Activated CD8-positive, alpha-beta memory T cell treated with anti-CD3 and anti-CD28 coated beads for 48 hours (primary cell): ENCODE measurements around the gene SREBF1.

Source experiments
- DNase-seq, 3 experiments: peaks; one replicate each; pipeline ENCODE4 v3.0.0-alpha.2; 2020; ENCODE audit warnings: low read depth in 2 of 3, low spot score in 2 of 3

SREBF1 gene

DNA sequence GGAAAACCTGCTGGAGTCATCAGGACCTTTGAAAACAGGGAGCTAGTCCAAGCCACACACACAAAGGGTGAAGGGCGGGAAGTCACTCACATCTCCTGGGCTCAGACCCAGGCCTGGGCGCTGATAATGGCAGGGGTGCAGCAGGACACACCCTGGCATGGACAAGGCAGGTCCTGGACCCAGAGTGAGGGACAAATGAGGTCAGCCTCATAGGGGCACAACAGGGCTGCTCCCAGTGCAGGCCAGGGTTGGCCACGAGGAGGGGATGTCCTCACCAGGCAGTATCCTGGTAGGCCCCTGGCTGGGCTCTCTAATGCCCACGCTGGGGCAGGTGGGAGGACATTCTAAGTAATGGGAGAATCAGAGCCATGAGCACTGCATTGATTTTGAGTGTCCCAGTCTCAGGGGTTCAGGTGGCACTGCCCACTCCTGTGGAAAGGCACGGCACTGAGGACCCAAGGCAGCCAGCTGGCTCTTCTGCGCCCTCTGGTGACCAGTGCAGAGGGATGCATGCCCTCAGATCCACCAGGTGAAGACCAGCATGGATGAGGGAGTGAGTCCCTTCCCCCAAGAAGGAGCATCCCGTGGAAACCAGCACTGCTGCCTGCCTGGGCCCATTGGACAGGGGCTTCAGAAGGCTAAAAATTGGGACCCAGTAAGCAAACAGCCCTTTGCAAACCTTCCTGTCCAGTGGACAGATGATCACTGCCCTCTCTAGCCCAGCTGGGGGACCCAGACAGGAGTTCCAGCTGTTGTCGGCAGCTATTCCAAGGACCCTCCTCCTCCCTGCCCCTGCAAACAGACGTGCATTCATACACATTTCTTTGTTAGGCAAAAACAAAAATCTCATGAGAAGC lies 23.4 kb upstream of the SREBF1 start:
- no peak for DNase-seq

DNA sequence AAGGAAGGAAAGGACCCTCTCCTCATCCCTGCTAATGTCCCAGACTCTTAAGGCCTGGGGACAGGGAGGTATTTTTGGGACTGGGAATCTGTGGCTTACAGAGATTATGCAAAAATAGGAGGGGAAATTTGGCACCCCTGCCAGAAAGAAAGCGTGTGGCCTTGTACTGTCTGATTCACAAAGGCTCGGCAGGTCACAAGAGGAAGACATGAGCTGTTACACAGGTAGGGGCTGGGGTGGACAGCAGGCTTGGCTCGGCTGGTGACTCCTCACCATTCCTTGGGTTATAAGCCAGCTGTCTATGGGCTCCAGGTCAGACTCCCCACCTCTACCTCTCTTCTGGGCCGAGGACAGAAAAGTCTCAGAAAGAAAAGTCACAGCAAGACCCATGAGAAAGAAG lies 20.7 kb upstream of the SREBF1 start:
- no peak for DNase-seq

DNA sequence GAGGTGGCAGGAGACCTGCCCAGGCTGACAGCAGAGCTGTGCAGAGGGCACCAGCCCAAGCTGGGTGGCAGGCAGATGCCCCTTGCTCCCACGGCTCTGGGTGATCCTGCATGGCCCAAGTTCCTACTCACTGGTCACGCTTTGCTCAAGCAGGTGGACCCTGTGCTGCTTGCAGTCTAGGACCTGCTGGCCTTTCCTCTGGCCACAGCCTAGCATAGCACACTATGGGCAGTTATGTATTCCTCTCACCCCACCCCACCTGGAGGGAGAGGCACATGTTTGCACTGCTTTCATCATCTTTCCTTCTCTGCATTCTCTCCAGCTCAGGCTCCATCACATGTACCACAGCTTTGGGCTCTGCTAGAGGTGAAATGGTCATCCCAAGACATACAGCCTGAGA lies 19.6 kb upstream of the SREBF1 start:
- no peak for DNase-seq

DNA sequence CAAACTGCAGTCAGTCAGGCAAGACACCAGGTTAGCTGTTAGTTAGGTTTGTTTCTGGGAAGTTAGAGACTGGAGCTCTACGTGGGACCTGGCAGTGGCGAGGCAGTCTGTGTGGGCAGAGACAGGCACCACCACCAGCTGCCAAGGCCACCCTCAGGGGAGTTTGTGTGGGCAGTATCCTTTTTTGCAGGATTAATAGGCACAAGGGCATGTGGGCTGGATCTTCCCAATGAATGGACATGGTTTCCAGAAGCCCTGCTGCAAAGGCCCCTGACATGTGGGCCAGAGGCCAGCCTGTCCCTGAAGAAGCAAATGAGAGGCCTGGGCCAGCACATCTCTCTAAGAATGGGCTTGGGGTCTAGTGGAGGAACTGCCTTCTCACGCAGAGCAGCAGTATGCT lies 19.2 kb upstream of the SREBF1 start:
- no peak for DNase-seq

DNA sequence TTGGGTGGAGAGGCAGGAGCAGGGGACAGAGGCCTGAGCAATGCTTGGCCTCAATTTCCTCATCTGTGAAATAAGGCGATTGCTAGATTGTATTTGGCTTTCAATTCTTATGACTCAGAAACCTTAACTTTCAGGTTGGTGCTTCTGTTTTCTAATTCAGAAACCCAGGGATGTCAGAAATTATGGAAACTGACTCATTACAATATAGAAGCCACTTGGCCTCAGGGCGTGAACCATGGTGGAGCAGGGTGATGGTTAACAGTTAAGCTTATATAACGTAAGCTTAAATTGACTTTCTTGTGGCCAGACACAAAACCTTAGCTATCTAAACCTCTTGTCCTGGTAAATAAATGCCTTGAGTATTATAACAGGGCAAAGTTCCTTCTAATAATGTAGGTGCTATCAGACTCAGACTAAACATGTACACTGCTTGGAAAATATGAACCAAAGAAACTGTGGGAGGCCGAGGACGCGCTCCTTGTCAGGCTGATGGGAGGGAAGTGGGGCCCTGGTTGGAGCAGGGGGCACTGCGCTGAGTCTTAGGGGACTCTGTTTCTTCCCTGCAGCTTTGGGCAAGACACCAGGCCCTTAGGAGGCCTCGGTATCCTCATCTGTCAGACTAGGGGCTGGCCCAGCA lies 17.1 kb upstream of the SREBF1 start:
- no peak for DNase-seq

DNA sequence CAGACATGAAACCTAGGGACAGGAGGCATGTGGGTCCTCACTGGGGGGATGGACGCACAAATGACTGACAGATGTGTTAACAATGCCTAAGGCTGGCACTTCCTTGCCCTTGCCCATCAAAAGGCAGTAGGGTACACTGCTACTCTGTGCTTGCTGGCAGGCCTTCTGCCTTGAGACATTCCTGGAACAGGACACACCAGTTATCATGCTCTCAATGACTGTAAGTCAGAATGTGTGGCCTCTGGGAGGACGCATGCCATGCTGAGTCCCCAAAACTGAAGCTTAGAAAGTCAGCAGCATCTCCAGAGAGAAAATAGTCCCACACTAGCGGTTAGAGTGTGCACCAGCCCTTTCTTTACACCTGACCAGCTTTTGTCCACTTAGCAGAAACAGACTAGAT lies 16.1 kb upstream of the SREBF1 start:
- no peak for DNase-seq

DNA sequence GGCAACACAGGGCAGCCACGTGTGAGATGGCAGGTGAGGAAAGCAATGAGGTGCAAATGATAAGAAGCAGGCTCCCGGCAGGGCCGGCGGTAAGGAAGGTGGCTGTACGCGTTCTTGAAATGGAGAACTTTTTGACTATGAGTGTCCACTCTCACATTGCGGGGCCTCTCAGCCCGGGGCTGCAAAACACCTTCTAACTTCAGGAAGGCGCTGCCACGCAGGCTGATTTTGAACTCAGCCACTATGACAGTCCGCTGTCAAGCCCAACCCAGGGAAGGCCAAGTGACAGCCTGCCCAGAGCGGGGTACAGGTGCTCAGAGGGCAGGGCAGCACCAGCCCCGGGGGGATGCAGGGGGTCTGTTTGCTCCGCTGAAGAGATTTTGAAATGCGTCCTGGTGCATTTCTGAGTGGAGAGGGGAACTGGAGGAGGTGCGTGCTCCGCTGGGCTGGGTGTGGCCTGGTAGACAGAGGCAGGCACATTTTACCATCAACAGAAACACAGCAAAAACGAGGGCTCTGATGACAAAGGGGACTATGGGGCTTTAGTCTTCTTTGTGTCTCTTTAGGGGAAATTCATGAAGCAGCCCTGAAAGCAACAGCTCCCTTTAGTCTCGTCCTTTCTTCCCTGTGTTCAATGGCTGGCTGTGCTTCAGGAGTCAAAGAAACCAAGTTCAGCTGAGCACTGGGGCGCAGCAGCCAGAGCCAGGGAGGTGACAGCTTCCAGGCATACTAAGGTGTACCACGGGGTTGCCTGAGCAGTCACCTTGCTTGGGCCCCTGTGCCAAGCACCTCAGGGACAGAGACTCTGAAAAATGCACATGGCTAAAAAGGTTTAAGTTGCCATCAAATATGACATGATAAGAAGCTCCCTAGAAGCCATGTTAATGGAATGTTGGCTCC lies 14.6 kb upstream of the SREBF1 start:
- DNase-seq: no peak

DNA sequence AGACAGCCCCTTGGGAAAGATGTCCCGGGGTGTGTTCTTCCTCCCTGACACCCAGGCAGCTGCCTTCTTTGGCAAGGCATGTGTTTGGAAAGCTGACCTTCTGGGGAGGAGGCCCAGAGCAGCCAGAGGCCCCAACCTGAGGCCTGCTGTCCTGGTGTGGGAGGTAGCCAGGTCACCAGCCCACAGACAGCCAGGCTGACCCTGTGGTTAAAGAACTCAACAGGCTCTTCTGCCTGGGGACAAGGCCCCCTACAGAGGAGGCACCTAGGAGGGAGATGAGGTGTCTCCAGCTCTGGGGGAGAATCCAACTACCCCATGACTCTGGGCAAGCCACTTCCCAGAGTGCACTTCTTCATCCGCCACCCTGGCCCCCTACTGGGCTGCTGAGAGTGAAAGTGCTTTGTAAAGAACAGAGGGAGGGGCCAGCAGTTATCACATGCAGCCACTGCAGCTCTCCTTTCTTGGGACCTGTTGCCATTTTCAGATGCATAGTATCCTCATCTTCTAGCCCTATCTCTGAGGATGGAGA lies 13.1 kb upstream of the SREBF1 start:
- peak in 1 of 3 experiments; percentile 56 for DNase-seq

DNA sequence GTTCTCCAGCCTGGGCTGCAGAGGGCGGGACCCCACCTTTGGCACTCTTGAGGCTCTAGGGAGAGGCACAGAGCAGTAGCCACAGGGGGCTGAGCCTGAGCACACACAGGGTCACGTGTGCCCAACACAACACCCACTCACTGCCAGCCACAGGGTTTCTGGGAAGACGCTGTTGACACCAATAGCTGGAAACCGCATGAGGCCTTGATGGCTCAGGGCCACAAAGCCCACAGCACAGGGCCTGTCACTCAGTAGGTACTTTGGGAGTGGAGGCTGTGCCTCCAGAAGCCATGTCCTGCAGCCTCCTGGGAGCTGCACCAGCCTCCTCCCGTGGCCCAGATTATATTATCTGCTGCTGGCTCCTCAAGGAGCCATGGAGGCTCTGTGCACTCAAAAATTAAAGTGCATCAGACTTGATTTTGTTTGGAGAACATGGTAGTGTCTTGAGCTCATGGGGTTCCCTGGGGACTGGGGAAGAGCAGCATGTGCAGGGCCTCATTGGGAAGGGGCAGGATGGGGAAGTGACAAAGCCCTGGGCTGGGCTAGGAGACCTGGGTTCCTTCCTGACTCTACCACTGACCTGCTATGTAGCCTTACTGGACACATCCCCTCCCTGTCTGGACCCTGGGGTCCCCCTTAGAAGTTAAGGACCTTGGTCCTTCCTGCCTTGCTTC lies 12.5 kb upstream of the SREBF1 start:
- peak; percentile 68 to 73 (median 71) for DNase-seq

DNA sequence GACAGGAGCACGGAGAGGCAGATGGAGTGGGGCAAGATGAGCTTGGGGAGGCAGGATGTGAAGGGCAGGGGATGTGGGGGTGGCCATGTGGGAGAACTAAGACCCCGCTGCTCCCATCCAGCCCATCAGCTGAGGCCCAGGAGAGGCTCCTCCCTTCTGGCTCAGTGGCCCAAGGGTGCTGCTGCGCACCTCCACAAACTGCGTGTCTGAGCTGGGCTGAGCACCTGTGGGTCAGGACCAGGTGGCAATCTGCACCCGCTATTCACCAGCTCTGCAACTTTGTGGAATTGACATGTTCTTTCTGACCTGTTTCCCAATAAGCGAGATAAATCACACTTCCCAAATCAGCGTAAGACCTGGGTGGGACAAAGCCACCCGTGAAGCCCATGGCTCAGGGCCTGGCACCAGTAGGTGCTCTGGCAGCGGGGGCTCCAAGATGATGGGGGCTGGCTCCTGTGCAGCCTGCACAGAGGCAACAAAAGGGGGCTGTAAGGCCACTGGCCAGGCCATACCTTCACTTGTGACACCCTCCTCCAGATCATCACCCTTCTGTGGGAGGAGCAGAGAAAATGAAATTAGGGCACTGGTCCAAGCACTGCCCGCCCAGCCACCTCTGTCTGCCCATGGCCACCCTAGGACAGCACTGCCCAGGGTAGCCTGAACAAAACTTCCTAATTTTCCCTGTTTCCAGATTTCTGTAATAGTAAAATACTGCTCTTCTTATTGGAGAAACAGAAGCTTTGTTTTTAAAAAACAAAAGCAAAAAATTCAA lies 11.7 kb upstream of the SREBF1 start:
- DNase-seq: no peak

DNA sequence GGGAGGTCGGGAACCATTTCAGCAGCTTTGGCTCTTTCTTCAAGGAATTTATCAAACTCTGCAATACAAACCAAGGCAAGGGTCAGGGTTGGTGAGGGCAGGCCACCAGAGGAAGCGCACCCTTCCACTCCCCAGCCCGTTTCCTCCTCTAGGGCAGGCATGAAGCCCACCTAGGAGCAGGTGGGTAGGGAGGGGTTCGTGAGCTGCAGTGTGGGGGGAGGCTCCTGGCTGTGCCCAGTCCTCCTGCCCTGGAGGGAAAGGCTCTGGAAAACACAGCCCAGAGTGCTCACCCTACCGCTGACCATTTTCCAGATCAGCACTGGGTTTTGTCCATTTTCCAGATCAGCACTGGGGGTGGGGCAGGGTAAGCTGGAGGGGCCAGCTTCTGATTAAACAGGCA lies 10.9 kb upstream of the SREBF1 start:
- DNase-seq: no peak

DNA sequence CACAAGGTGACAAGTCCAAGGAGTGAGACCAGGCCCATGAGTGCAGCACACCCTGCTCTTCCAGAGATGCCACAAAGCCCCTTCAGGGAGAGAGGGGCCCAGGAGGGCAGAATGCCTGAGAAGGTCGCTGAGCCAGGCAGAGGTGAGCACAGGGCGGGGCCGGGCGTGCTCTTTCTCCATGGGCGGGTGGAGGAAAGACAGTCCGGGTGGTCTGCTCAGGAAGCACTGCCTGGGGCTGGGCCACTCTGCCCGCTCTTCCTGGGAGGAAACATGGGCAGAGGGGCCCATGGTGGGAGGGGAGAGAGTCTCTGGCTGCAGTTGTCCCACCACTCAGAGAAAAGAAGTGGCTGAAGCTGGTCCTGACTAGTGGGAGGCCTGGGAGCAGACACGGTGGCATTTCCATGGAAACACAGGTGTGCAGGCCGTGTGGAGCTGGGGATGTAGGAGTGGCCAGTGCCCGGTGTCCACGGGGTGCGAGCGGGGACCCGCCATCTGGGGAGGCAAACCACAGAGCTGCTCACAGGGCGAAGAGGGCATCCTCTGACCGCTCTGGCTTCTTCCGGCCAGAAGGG lies 10.4 kb upstream of the SREBF1 start:
- DNase-seq: no peak

DNA sequence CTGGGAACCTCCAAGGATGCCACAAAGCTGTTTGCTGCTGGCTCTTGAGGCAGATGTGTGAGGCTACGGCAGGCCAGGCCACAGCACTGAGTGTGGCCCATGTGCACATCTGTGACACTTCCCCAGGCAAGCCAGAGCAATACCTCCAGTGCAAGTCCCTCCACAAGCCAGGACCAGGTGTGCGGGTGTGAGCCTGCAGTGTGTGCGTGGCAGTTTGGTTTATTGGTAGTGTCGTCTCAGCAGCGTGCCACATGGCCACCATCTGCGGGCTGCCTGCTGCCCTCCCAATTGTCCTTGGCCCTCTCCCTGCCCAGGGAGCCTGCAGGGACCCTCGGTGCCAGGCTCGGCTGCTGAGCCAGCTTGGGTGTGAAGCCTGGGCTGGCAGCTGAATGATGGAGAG lies 9.9 kb upstream of the SREBF1 start:
- DNase-seq: no peak

DNA sequence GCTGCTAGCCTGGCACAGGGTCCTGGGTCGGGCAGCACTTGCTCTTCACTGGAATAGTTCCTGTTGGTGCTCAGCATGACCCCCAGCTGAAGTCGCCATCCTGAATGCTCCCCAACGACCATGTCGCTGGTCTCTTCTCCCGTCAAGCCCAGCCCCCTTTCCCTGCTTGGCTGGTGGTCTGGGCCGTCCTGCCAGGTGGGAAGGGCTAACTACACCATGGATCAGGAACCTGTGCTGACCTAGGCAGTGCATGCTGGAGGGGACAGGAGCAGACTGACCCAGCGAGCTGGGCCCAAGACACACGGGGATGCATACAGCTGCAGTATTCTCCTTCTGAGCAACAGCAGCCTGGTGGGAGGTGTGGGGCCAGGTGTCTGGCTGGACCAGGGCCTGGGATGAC lies 9.2 kb upstream of the SREBF1 start:
- no peak for DNase-seq

DNA sequence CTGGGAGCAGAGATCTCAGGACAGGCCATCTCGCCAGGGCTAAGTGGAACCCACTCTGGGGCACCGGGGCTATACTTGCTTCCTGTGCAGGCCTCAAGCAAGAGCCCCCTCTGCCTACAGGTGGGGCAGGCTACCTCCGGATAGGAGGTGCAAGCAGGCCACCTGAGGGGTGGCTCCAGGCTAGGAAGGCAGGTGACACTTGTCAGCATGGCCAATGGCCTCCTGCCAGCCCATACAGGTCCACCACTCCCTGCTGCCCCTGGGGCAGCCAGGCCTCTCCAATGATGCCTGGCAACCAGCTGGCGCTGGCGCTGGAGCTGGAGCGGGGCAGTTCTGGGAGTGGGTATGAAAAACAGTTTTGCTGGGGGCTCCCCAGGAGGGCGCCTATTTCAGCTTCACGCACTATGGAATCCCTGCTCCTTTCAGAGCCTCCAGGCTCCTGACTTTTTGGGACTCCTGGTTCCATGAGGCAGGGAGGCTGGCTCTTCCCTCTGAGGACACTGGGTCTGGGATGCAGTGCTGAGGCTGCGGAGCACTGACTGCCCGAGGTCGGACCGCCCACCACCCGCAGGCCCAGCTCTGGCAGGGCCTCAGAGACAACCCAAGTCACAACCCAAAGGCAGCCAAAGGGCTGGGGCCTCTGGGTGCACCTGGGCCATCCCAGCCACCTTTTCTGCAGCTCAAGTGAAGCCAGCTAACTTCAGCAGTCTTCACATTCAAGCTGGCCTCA lies 8.4 kb upstream of the SREBF1 start:
- no peak for DNase-seq

DNA sequence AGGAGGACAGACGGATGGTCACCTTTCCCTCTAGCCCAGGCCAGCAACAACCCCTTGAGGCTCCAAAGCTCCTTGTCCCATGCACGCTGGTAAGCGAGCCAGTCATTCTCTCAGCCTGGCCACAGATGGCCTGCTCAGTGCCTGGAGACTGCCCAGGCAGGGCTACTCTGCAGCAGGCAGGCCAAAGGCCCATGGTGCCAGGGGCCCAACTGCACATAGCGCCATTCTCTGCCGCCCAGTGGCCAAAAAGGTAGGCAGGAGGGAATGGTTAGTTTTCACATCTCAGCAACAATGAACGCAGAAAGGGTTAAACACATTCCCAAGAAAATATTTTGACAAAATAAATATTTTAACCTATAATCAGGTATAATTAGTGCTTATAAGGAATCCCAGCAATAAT lies 7.7 kb upstream of the SREBF1 start:
- no peak for DNase-seq

DNA sequence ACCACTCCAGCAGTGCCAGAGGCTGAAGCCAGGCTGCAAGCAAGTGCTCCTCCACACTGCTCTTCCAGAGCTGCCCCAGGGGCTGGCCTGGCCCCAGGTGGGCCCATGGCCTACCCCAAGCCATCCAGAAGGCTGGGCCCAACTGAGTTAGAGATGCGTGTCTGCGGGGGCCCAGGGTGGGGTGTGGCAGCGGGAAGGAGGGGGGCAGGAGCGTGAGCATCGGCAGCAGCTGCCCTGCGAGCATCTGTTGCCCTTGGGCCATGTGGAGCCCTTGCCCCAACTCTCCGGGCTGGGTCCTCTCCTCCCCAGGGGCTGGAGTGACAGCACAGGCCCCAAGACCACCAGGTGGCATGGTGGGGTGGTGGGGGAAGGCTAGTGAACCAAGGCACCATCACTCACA lies 7.3 kb upstream of the SREBF1 start:
- DNase-seq: no peak

DNA sequence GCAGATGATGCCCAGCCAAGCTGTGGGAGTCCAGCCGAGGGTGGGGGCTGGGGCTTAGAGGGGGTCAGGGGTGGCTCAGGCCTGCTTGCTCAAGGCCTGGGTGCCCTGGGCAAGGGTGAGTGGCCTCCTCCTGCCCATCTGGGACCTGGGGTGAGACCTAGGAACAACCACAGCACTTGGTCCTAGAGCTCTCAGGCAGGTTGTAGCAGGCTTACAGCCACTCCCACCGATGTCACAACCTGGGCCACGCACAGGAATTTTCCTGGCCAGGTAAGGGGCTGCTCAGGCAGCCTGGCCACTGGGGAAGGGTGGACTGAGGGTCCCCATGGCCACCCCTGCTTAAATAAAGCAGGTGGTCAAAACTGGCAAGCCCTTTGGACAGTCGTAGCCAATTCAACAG lies 6.3 kb upstream of the SREBF1 start:
- DNase-seq: no peak
